Adipose tissue (tissue), 3 donors: Measurements from ENCODE around the gene MTPN. TPM values are rescaled to one million over a fixed set of nuclear protein-coding genes. Genes with fewer than 3 reads are reported as not detected.

Experiments used
- H3K27ac ChIP-seq: one replicate; pipeline ENCODE4 v1.5.1; 2013; ENCODE audit warnings: low read depth, low read length
- WGBS, 3 donors: extraction: QIAGEN DNeasy Blood & Tissue Kit; methylation state at CpG; one replicate each; pipeline ENCODE4 v1.1.7; 2013; 5-methylcytosine and 5-hydroxymethylcytosine counted together
- polyA plus RNA-seq, 3 donors: library from polyadenylated mRNA; stranded (reverse); fragments of 200-250 nt; gene quantifications; one replicate each; pipeline ENCODE4 v1.2.3, GENCODE V29; 2013
- donor health status: healthy with polysubstance abuse.
- donor health status: Bipolar disorder and iron deficiency.
- donor health status: healthy.

Gene MTPN
- 10 to 100 TPM; 21.2 to 91.9 (median 71.6) TPM for polyA plus RNA-seq

- 0 to 1% (median 0%) methylated on average over 40 to 47 of the region's 47 CpGs for WGBS, 3 donors
These were observed at the start of gene MTPN for GRCh38 chr7:135977007-135977741. MTPN (minus strand) TSS chr7:135977359; CDS start chr7:135977100, 259 bp downstream.

GRCh38 chr7:136026209-136026608 lies 49.0 kb upstream of the MTPN start:
- WGBS, 3 donors: 76 to 88% (median 80%) methylated on average over 2 of the region's 2 CpGs
- no peak overlapping the region for H3K27ac ChIP-seq

More at GRCh38 chr7:135977007-135977741, at the start of gene MTPN:
- peak within 1 kb of the TSS; percentile 53 for H3K27ac ChIP-seq

- H3K27ac ChIP-seq: no peak overlapping the region
- WGBS, 3 donors: 72 to 78% (median 73%) methylated on average over 2 of the region's 2 CpGs
These were observed 46.1 kb upstream of the MTPN start for GRCh38 chr7:136023134-136023869.

- H3K27ac ChIP-seq: no peak overlapping the region
- WGBS, 3 donors: 59 to 100% (median 95%) methylated on average over 1 of the region's 1 CpG
These were observed 43.4 kb upstream of the MTPN start for GRCh38 chr7:136020556-136020955.

- WGBS, 3 donors: 90 to 96% (median 93%) methylated on average over 2 of the region's 2 CpGs
- no peak overlapping the region for H3K27ac ChIP-seq
These were observed 40.9 kb upstream of the MTPN start for GRCh38 chr7:136018104-136018503.

- H3K27ac ChIP-seq: no peak overlapping the region
- 69 to 80% (median 74%) methylated on average over 5 of the region's 5 CpGs for WGBS, 3 donors
These were observed 39.7 kb upstream of the MTPN start for GRCh38 chr7:136016649-136017395.

GRCh38 chr7:136015638-136016037 lies 38.5 kb upstream of the MTPN start:
- H3K27ac ChIP-seq: no peak overlapping the region
- 15 to 33% (median 31%) methylated on average over 1 of the region's 1 CpG for WGBS, 3 donors

GRCh38 chr7:136014659-136015058 lies 37.5 kb upstream of the MTPN start:
- 62 to 82% (median 80%) methylated on average over 3 of the region's 3 CpGs for WGBS, 3 donors
- H3K27ac ChIP-seq: no peak overlapping the region

- 86 to 93% (median 92%) methylated on average over 8 of the region's 8 CpGs for WGBS, 3 donors
- no peak overlapping the region for H3K27ac ChIP-seq
These were observed 35.1 kb upstream of the MTPN start for GRCh38 chr7:136012238-136012637.

GRCh38 chr7:136009488-136010079 lies 32.4 kb upstream of the MTPN start:
- 25 to 27% (median 27%) methylated on average over 4 of the region's 4 CpGs for WGBS, 3 donors
- no peak overlapping the region for H3K27ac ChIP-seq

- no peak overlapping the region for H3K27ac ChIP-seq
- 97% methylated on average over 3 of the region's 3 CpGs for WGBS, 3 donors
These were observed 29.0 kb upstream of the MTPN start for GRCh38 chr7:136006208-136006607.

GRCh38 chr7:136004083-136004482 lies 26.9 kb upstream of the MTPN start:
- WGBS, 3 donors: 90 to 94% (median 92%) methylated on average over 3 of the region's 3 CpGs
- no peak overlapping the region for H3K27ac ChIP-seq

GRCh38 chr7:136002802-136003201 lies 25.6 kb upstream of the MTPN start:
- no peak overlapping the region for H3K27ac ChIP-seq
- 18 to 63% (median 42%) methylated on average over 1 of the region's 1 CpG for WGBS, 3 donors

GRCh38 chr7:136000288-136000913 lies 23.2 kb upstream of the MTPN start:
- WGBS, 3 donors: 32 to 81% (median 70%) methylated on average over 3 of the region's 3 CpGs
- no peak overlapping the region for H3K27ac ChIP-seq

- no peak overlapping the region for H3K27ac ChIP-seq
These were observed 20.9 kb upstream of the MTPN start for GRCh38 chr7:135998081-135998480.

- WGBS, 3 donors: 89 to 91% (median 91%) methylated on average over 2 of the region's 2 CpGs
- H3K27ac ChIP-seq: no peak overlapping the region
These were observed 18.6 kb upstream of the MTPN start for GRCh38 chr7:135995748-135996147.

GRCh38 chr7:135994466-135995205 lies 17.5 kb upstream of the MTPN start:
- H3K27ac ChIP-seq: no peak overlapping the region
- WGBS, 3 donors: 84 to 89% (median 85%) methylated on average over 6 of the region's 6 CpGs

- 87 to 93% (median 92%) methylated on average over 3 of the region's 3 CpGs for WGBS, 3 donors
- H3K27ac ChIP-seq: no peak overlapping the region
These were observed 16.8 kb upstream of the MTPN start for GRCh38 chr7:135993950-135994349.
